Measurements from ENCODE around the gene SGMS1.

GRCh38 chr10:50464004-50464409 lies 159.7 kb downstream of the SGMS1 start:
- TF ChIP-seq SIN3A (IDR thresholded peaks at IDR 0.05; ENCODE audit: borderline replicate concordance, low read depth, low read length) (no peak), FOXJ3 (CRISPR knock-in tag; IDR thresholded peaks at IDR 0.05) (no peak), RAD21 (IDR thresholded peaks at IDR 0.05; ENCODE audit: low read length) (no peak), YY1 (IDR thresholded peaks at IDR 0.05; ENCODE audit: low read depth) (no peak), EP300 (IDR thresholded peaks at IDR 0.05; ENCODE audit: borderline replicate concordance in 1 of 2, low read depth in 1 of 2, low read length in 1 of 2) (no peak), GATA2 (CRISPR knock-in tag; IDR thresholded peaks at IDR 0.05) (no peak), CTCF (IDR thresholded peaks at IDR 0.05) (no peak), REST (IDR thresholded peaks at IDR 0.05; ENCODE audit: low read depth, low read length) (no peak), FOXM1 (IDR thresholded peaks at IDR 0.05; ENCODE audit: low read depth) (no peak)
- TF ChIP-seq, protein P1, sequence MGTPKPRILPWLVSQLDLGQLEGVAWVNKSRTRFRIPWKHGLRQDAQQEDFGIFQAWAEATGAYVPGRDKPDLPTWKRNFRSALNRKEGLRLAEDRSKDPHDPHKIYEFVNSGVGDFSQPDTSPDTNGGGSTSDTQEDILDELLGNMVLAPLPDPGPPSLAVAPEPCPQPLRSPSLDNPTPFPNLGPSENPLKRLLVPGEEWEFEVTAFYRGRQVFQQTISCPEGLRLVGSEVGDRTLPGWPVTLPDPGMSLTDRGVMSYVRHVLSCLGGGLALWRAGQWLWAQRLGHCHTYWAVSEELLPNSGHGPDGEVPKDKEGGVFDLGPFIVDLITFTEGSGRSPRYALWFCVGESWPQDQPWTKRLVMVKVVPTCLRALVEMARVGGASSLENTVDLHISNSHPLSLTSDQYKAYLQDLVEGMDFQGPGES (IDR thresholded peaks at IDR 0.05; ENCODE audit: low read depth, low read length): no peak
- TF ChIP-seq, protein P2, sequence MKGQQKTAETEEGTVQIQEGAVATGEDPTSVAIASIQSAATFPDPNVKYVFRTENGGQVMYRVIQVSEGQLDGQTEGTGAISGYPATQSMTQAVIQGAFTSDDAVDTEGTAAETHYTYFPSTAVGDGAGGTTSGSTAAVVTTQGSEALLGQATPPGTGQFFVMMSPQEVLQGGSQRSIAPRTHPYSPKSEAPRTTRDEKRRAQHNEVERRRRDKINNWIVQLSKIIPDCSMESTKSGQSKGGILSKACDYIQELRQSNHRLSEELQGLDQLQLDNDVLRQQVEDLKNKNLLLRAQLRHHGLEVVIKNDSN (IDR thresholded peaks at IDR 0.05; ENCODE audit: borderline replicate concordance, low read depth): no peak
